Ectodermal cell (in vitro differentiated cells): ENCODE results near the gene SCARF2.

Source experiments
- H3K27ac ChIP-seq: 2 replicates; pipeline ENCODE4 v1.7.0; 2013; ENCODE audit warnings: mild to moderate bottlenecking, low read depth, low read length; ENCODE audit not compliant: insufficient read depth, poor library complexity, severe bottlenecking
- H3K27me3 ChIP-seq: 2 replicates; pipeline ENCODE4 v1.7.0; 2013; ENCODE audit warnings: mild to moderate bottlenecking, low read length; ENCODE audit not compliant: insufficient read depth, control insufficient read depth, poor library complexity, severe bottlenecking
- H3K36me3 ChIP-seq: one replicate; pipeline ENCODE4 v1.7.0; 2013; ENCODE audit warnings: low read length; ENCODE audit not compliant: control insufficient read depth, insufficient read depth
- H3K4me1 ChIP-seq: one replicate; pipeline ENCODE4 v1.7.0; 2013; ENCODE audit warnings: low read length; ENCODE audit not compliant: control insufficient read depth, insufficient read depth
- H3K4me3 ChIP-seq: 2 replicates; pipeline ENCODE4 v1.7.0; 2013; ENCODE audit warnings: low read depth, low read length, control low read depth; ENCODE audit not compliant: insufficient read depth
- H3K9me3 ChIP-seq: 2 replicates; pipeline ENCODE4 v1.7.0; 2013; ENCODE audit warnings: mild to moderate bottlenecking, low read length, moderate library complexity; ENCODE audit not compliant: control insufficient read depth
- WGBS, 2 experiments: methylation state at CpG; one replicate each; pipeline ENCODE4 v1.1.7; 2013; ENCODE audit warnings: missing lambda C conversion rate in 2 of 2; 5-methylcytosine and 5-hydroxymethylcytosine counted together

SCARF2 gene

DNA sequence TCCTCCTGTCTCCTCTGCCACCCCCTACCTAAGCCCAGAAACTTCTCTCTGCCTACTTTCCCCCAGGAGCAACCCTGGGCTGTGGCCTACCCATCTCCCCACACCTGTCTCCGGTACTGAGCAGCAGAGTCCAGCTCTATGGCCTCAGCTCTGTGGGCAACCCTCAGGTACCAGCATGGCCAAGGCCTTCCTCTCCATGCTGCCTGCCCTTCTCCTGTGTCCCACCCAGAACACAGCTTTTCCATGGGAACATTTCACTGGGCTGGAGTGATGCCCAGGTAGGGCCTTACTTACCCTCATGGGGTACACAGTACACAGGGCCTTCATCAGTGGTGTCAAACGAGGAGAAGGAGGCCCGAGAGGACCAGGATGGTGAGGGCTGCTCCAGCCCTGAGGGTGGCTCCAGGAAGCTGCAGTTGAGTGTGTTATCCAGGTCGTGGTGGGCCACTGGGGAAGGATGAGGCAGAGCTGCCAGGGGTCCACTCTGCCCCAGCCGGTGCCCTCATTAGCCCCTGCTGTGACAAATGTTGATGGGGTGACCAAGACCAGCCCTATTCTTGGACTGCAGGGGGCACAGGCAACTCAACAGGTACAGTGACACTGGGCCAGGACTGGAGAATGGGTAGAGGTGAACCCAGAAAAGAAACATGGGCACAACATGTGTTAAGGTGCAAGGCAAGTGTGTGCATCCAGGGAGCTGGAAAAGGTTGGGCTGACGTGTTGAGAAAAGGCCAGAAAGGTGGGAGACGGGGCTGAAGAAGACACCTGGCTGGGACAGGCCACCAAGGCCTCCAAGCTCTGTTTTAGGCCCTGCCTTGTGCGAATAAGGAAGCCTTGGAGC lies 10.3 kb downstream of the SCARF2 start:
- Histone ChIP-seq H3K36me3 (no peaks in the 10 kb centered on the region), H3K27ac (no peak overlapping the region), H3K27me3 (peaks cover 55% of the 10 kb centered on the region), H3K4me1 (peaks cover 34% of the 10 kb centered on the region), H3K4me3 (no peak overlapping the region), H3K9me3 (no peaks in the 10 kb centered on the region)
- WGBS, 2 experiments: 90 to 92% methylated on average over 8 of the region's 8 CpGs

DNA sequence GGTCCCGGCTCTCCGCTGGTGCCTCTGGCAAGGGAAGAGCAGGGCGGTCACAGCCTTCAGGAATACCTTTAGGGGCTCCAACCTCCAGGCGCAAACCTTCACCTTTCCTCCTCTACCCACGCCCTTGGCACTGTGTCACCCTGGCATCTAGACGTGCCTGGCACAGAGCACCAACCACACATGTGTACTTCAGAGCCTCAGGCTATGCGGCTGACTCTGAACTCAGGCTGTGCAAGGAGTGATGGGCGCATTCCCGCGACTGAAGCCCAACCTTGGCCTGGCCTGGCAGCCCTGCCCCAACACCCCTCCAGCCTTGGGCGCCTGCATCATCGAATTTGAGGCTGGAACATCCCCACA lies 11.4 kb downstream of the SCARF2 start:
- Histone ChIP-seq H3K27me3 (peaks cover 44% of the 10 kb centered on the region), H3K36me3 (no peaks in the 10 kb centered on the region), H3K27ac (no peak overlapping the region), H3K4me3 (no peak overlapping the region), H3K4me1 (peaks cover 31% of the 10 kb centered on the region), H3K9me3 (no peaks in the 10 kb centered on the region)
- WGBS, 2 experiments: 92 to 93% methylated on average over 12 of the region's 12 CpGs

DNA sequence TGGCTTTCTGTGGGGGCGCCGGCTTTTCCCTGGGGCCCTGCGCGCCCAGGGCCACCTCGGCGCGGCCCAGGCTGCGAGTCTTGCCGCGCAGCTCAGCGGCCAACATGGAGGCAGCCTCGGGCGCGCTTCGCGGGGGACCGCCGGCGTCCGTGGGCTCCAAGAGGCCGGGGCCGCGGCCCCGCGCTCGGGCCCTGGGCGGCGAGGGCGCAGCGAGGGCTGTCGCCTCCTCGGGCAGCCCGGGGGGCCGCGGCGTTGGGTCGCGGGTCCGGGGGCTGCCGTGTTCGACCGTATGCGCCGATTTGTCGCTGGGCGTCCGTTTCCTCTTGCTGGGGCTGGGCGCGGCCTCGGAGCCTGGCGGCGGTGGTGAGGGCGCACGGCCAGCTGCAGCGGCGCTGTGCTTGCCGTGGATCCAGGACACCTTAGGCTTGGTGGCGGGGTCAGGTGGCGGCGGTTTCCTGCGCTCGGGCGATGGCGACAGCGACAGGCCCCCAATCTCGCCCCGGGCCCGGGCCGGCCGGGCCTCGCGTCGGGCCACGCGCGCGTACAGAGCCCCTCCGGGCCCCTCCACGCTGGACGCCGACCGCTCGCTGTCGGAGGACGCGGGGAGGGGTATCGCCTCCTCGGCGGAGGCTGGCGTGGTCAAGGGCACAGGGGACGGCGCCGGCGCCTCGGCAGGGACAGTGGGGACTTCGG lies 11.9 kb downstream of the SCARF2 start:
- 96 to 97% methylated on average over 96 of the region's 96 CpGs for WGBS, 2 experiments

DNA sequence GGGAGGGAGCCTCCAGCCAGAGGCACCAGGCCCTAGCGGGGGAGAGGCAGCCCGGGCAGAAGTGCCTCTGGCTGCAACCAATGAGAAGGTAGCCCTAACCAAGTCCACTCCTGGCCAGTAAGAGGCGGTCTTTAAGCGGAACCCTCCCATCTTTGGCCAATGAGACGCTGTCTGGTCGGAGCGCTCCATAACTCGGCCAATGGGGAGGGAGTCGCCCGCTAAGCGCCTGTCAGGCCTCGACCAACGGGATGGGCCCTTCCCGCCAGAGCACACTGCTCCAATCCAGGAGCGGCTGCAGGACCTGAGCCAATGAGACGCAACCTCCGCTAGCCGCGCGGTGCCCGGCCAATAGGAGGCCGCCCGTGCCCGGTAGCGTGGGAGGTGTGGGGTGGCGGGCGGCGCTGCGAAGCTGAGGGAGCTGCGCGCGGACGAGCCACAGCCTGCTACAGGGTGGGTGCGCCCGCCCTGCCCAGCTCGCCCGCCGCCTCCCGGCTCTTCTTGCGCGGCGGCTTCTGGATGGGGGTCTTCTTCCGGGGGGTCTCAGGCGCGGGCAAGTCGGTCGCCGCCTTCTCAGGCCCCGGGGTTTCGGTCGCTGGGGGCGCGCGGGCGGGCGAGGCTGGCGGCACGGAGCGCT lies 12.6 kb downstream of the SCARF2 start:
- no peaks in the 10 kb centered on the region for H3K36me3 ChIP-seq
- 95 to 96% methylated on average over 59 of the region's 59 CpGs for WGBS, 2 experiments
- no peak overlapping the region for H3K27ac ChIP-seq
- H3K4me1 ChIP-seq: peaks cover 23% of the 10 kb centered on the region
- no peaks in the 10 kb centered on the region for H3K9me3 ChIP-seq
- peaks cover 32% of the 10 kb centered on the region for H3K27me3 ChIP-seq
- no peak overlapping the region for H3K4me3 ChIP-seq

More for the DNA sequence above, 11.9 kb downstream of the SCARF2 start:
- peaks cover 38% of the 10 kb centered on the region for H3K27me3 ChIP-seq
- no peak overlapping the region for H3K27ac ChIP-seq
- peaks cover 28% of the 10 kb centered on the region for H3K4me1 ChIP-seq
- no peaks in the 10 kb centered on the region for H3K36me3 ChIP-seq
- H3K9me3 ChIP-seq: no peaks in the 10 kb centered on the region
- no peak overlapping the region for H3K4me3 ChIP-seq

DNA sequence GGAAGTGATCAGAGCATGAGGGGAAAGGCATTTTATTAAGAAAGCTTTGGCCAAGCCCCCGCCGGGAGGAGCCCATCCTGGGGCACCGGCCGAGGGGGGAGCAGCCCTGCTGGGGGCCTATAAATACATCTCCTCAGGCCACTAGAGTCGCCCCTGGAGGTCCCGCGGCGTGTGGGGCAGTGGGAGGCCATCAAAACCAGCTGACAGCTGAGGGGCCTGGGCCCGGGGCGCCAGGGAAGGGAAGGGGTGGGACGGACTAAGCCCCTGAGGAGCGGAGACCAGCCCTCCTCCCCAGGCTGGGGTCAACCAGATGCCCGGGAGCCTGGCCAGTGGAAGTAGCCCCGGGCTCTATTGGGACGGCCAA lies 13.1 kb downstream of the SCARF2 start:
- H3K27me3 ChIP-seq: peaks cover 27% of the 10 kb centered on the region
- no peaks in the 10 kb centered on the region for H3K9me3 ChIP-seq
- no peak overlapping the region for H3K4me3 ChIP-seq
- no peaks in the 10 kb centered on the region for H3K36me3 ChIP-seq
- peaks cover 23% of the 10 kb centered on the region for H3K4me1 ChIP-seq
- no peak overlapping the region for H3K27ac ChIP-seq
- whole genome bisulfite sequencing, 2 experiments: 87 to 88% methylated on average over 15 of the region's 15 CpGs

DNA sequence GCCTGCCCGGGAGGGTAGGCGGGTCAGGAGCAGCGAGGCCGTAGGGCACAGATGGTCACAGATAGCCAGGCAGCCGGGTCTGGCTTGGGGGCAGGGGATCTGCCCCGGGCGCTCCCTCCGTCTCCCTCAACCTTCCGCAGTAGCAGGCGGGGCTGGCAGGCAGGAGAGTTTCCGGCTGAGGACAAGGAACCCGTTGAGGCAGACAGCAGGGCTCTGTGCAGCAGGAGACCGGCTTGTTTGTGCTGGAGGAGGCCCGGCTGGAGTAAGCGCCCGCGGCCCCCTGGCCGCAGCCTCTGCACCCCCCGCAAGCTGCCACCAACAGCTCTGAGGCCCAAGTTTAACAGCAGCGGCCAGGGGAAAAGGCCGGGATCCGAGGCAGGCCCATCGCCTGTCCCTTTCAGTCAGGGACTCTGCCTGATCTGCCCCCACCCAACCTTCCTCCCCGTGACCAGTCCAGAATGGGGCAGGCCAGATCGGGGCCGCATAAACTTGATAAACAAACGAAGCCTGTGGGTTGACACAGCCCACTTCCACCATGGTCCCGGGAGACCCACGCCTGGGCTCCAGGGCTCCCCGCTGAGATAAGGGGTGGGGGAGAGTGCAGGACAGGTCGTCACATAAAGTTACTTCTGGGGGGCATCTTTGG lies 13.6 kb downstream of the SCARF2 start:
- no peaks in the 10 kb centered on the region for H3K36me3 ChIP-seq

DNA sequence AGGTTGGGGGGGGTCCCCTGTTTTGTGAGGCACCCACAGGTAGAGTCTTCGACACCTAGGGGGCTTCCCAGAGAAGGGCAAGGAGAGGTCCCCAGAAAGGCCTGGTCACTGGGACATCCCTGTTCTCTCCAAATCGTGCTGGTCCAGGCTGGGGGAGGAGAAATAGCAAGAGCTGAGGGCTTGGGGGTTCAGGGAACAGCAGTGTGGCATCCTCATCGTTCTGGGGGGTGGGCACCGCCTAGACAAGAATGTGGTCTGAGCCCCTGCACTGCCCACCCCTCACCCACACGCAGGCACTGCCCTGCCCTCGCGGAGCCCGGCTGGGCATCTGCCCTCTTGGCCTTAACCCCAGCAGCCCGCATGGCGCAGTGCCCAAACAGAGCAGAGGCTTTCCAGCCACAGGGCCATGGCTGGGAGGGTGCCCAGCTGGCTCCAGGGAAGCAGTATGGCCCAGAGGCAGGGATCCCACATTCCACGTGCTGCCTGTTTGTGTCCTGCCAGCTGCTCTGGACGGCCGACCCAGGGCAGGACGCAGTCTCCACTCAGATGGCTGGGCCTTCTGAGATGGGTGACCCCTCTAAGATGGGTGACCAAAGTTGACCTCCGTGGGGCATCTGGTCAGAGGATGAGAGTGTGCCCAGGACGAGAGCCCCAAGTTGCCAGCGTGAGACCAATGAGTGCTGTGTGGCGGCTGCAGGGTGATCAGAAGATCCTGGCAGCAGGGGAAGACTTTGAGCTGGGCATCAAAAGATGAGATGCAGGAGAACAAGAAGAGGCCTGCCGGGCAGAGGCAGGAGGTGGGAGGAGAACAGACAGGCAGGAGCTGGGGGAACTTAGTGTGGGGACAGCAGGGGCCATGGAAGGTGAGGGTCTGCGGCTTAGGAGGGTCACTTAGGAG lies 14.4 kb downstream of the SCARF2 start:
- no peak overlapping the region for H3K27ac ChIP-seq
- WGBS, 2 experiments: 89 to 90% methylated on average over 20 of the region's 20 CpGs
- no peak overlapping the region for H3K4me3 ChIP-seq

More for the DNA sequence above, 13.6 kb downstream of the SCARF2 start:
- no peak overlapping the region for H3K27ac ChIP-seq
- peaks cover 22% of the 10 kb centered on the region for H3K27me3 ChIP-seq
- H3K4me1 ChIP-seq: peaks cover 21% of the 10 kb centered on the region
- H3K4me3 ChIP-seq: no peak overlapping the region
- 73 to 75% methylated on average over 31 of the region's 31 CpGs for WGBS, 2 experiments
- no peaks in the 10 kb centered on the region for H3K9me3 ChIP-seq

DNA sequence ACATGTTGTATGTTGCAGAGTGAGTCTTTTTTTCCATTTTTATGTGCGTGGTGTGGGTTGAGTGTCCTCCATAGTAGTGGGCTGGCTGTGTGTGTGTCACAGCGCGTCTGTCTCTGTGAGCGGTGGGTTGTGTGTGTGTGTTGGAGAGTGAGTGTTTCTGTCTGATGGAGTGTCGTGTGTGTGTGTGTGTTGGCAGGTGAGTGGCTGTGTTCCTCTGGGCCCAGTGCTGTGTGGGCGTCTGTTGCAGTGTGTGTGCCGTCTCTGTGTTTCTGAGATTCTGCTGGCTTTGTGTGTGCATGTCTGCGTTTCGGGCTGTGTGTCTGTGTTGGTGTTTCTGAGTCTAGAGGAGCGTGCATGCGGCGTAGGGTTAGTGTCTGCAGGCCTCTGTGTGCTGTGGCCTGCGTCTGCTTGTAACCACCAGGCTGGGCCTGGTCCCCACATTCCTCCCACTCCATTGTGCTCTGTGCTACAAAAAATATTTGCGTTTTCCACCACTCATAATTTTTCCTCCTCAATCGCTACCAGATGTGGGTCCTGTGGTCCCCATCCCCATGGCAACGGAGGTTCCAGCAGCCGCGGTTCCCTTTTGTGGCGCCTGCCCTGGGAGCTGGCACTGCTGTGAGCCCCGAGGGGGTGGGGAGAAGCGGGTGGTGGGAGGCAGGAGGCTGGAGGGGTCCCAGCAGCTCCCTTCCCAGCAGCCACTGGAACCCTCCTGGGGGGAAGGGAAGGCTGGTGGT lies 15.2 kb downstream of the SCARF2 start:
- Histone ChIP-seq H3K27ac (no peak overlapping the region), H3K4me1 (peaks cover 19% of the 10 kb centered on the region), H3K9me3 (no peaks in the 10 kb centered on the region), H3K27me3 (peaks cover 14% of the 10 kb centered on the region), H3K36me3 (no peaks in the 10 kb centered on the region), H3K4me3 (no peak overlapping the region)
- 90% methylated on average over 21 of the region's 21 CpGs for WGBS, 2 experiments

More for the DNA sequence above, 14.4 kb downstream of the SCARF2 start:
- H3K9me3 ChIP-seq: no peaks in the 10 kb centered on the region
- peaks cover 21% of the 10 kb centered on the region for H3K27me3 ChIP-seq
- H3K4me1 ChIP-seq: peaks cover 19% of the 10 kb centered on the region
- H3K36me3 ChIP-seq: no peaks in the 10 kb centered on the region

DNA sequence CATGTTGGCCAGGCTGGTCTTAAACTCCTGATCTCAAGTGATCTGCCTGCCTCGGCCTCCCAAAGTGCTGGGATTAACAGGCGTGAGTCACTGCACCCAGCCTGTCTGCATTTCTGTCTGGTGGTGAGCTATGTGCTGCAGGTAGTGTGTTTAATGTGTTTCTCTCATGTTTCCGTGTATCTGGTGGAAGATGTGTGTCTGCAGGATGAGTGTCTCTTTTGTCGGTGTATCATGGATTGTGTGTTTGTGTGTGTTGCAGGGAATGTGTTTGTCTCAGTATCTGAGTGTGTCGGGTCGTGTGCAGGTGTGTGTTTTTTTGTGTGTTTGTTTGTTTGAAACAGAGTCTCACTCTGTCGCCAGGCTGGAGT lies 16.1 kb downstream of the SCARF2 start:
- no peaks in the 10 kb centered on the region for H3K9me3 ChIP-seq
- 90 to 92% methylated on average over 7 of the region's 7 CpGs for WGBS, 2 experiments
- H3K36me3 ChIP-seq: no peaks in the 10 kb centered on the region
- no peak overlapping the region for H3K27ac ChIP-seq
- no peak overlapping the region for H3K4me3 ChIP-seq
- peaks cover 19% of the 10 kb centered on the region for H3K4me1 ChIP-seq
- peaks cover 8% of the 10 kb centered on the region for H3K27me3 ChIP-seq
